ENCODE measurements around the gene MAGI2. TPM values are rescaled to one million over a fixed set of nuclear protein-coding genes. Genes with fewer than 3 reads are reported as not detected.

MAGI2 gene
- total RNA-seq, 4 donors from 2014 or later = 0.23 to 5.5 (median 0.45) TPM

DNA sequence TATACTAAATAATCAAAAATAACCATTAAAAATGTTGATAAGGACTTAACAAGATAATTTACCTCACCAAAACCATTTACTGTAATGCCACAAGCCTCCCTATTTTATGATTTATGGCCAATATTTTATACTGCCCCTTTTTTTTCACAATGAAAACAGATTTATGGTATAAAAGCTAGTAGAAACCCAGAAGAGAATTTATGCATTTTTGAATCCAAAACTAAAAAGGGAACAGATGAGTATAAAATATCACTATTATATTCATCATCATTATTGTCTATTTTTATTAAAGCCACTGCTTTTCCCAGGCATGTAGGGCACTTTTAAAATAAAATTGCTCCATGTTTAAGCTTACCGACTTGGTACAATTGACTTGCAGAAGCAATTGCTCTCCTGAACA is 1229.9 kb downstream of the MAGI2 start:
- no peak for TF ChIP-seq POLR2A (IDR thresholded peaks at IDR 0.05)
- TF ChIP-seq CTCF (IDR thresholded peaks at IDR 0.05) = no peak
- no peaks in the 10 kb centered on the region for H3K27me3 ChIP-seq
- DNase-seq = no peak
- no peak overlapping the region for H3K4me3 ChIP-seq
- H3K27ac ChIP-seq = no peak overlapping the region
- no peaks in the 10 kb centered on the region for H3K9me3 ChIP-seq
- peaks cover 0 to 4% (median 0%) of the 10 kb centered on the region in 3 donors for H3K4me1 ChIP-seq
- WGBS, 2 donors = 76 to 78% methylated on average over 1 of the region's 1 CpG
- no peaks in the 10 kb centered on the region for H3K36me3 ChIP-seq
- intact Hi-C loops (cut with DNase I) = no loop called here

- H3K36me3 ChIP-seq = no peaks in the 10 kb centered on the region
- DNase-seq = no peak
- H3K27me3 ChIP-seq = no peaks in the 10 kb centered on the region
- peaks cover 0 to 4% (median 0%) of the 10 kb centered on the region in 3 donors for H3K4me1 ChIP-seq
- intact Hi-C loops (cut with DNase I) = no loop called here
- H3K4me3 ChIP-seq = no peak overlapping the region
- 39 to 43% methylated on average over 5 of the region's 5 CpGs for WGBS, 2 donors
- TF ChIP-seq POLR2A (IDR thresholded peaks at IDR 0.05) = no peak
- no peak for TF ChIP-seq CTCF (IDR thresholded peaks at IDR 0.05)
- no peak overlapping the region for H3K27ac ChIP-seq
- no peaks in the 10 kb centered on the region for H3K9me3 ChIP-seq
Observed at GRCh38 chr7:78222001-78222751, 1231.3 kb downstream of the MAGI2 start.

DNA sequence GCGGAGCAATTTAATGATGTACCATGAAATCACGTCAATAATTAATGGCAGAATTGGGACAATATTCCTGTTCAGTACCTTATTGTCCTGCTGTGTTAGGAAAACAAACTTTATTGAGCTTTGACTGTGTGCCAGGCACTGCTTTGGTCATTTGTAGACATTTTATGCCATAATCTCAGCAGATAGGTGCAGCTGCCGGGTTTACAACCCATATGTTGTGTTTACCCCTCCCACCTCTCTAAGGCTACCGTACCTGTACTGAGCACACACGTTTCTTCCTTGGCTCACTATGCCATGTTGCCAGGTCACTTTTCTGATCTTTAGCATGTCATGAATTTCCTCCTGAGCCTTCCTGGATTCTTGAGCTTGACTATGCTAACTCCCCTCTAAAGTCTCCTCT is 1232.7 kb downstream of the MAGI2 start:
- 87 to 88% methylated on average over 5 of the region's 5 CpGs for WGBS, 2 donors
- no peak overlapping the region for H3K27ac ChIP-seq
- TF ChIP-seq POLR2A (IDR thresholded peaks at IDR 0.05) = no peak
- TF ChIP-seq CTCF (IDR thresholded peaks at IDR 0.05) = no peak
- no peaks in the 10 kb centered on the region for H3K27me3 ChIP-seq
- intact Hi-C loops (cut with DNase I) = no loop called here
- H3K36me3 ChIP-seq = no peaks in the 10 kb centered on the region
- H3K4me1 ChIP-seq = no peaks in the 10 kb centered on the region
- H3K4me3 ChIP-seq = no peak overlapping the region
- H3K9me3 ChIP-seq = no peaks in the 10 kb centered on the region
- DNase-seq = no peak

- Histone ChIP-seq H3K4me1 (no peaks in the 10 kb centered on the region), H3K27me3 (no peaks in the 10 kb centered on the region), H3K9me3 (no peaks in the 10 kb centered on the region), H3K36me3 (no peaks in the 10 kb centered on the region), H3K27ac (no peak overlapping the region), H3K4me3 (no peak overlapping the region)
- 66 to 77% methylated on average over 9 of the region's 9 CpGs for WGBS, 2 donors
- intact Hi-C loops (cut with DNase I) = no loop called here
- no peak for DNase-seq
- TF ChIP-seq POLR2A (IDR thresholded peaks at IDR 0.05) = no peak
- TF ChIP-seq CTCF (IDR thresholded peaks at IDR 0.05) = no peak
Observed at GRCh38 chr7:78218876-78219275, 1234.6 kb downstream of the MAGI2 start.

DNA sequence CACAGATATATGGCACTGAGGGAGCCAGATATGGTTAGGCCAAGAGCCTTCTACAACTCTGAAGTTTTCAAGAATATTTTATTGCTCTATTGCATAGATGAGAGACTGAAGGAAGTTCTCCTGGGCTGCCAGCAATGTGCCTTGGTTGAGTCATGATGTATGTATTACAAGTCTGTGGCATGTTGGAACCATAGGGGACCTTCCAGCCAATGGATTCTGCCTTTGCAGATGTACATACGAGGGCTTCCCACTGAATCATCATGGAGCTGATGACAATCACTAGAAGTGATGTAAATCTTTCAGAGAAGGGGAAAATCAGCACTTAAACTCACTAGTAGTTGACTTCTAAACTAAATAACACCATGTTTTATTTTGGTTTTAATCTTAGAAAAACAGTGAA is 1235.4 kb downstream of the MAGI2 start:
- intact Hi-C loops (cut with DNase I) = no loop called here
- WGBS, 2 donors = 24 to 37% methylated on average over 1 of the region's 1 CpG
- no peaks in the 10 kb centered on the region for H3K9me3 ChIP-seq
- H3K36me3 ChIP-seq = no peaks in the 10 kb centered on the region
- H3K4me3 ChIP-seq = no peak overlapping the region
- H3K4me1 ChIP-seq = no peaks in the 10 kb centered on the region
- H3K27me3 ChIP-seq = no peaks in the 10 kb centered on the region
- DNase-seq = no peak
- H3K27ac ChIP-seq = no peak overlapping the region
- TF ChIP-seq POLR2A (IDR thresholded peaks at IDR 0.05) (no peak), CTCF (IDR thresholded peaks at IDR 0.05) (no peak)

Measured in esophagus squamous epithelium (tissue), 5 donors.